HG02943 (cell line): ENCODE data around the gene GGT1.
"Not testable (repeated sequence)": the region's sequence is repeated elsewhere in the genome, so short reads cannot be mapped to it uniquely, and the experiment has no call there.

Source experiments
- ATAC-seq: cut with Tn5 transposase; IDR thresholded peaks from one replicate; pipeline ENCODE4 v1.9.1; 2021; ENCODE audit warnings: mild to moderate bottlenecking, low read depth, moderate library complexity; ENCODE audit not compliant: unreplicated experiment

The GGT1 gene

GRCh38 chr22:24602847-24603769 lies at the start of gene GGT1:
Gene GGT1 (plus strand): TSS chr22:24603193. CDS start chr22:24611082, 7,889 bp downstream.
- not testable (repeated sequence) for ATAC-seq

GRCh38 chr22:24553597-24554312 lies 49.2 kb upstream of the GGT1 start:
- no peak for ATAC-seq

GRCh38 chr22:24554313-24555164 lies 48.5 kb upstream of the GGT1 start, which contains the start of gene GUCD1:
Gene GUCD1 (minus strand): TSS chr22:24555138. CDS start chr22:24554991, 147 bp downstream.
- no peak for ATAC-seq

- peak; percentile 63 for ATAC-seq
These were observed 47.6 kb upstream of the GGT1 start, which contains the start of gene SNRPD3 for GRCh38 chr22:24555165-24556039. Gene SNRPD3 (plus strand): TSS chr22:24555999. CDS start chr22:24557675, 1,676 bp downstream.

- ATAC-seq, result no peak
These were observed 43.5 kb upstream of the GGT1 start for GRCh38 chr22:24559471-24559870.

- ATAC-seq, result no peak
These were observed 39.7 kb upstream of the GGT1 start for GRCh38 chr22:24563246-24563645.

GRCh38 chr22:24564376-24565058 lies 38.5 kb upstream of the GGT1 start:
- no peak for ATAC-seq

- ATAC-seq, result no peak
These were observed 37.9 kb upstream of the GGT1 start for GRCh38 chr22:24565077-24565476.

GRCh38 chr22:24566899-24567511 lies 36.0 kb upstream of the GGT1 start:
- ATAC-seq, result no peak

- no peak for ATAC-seq
These were observed 35.3 kb upstream of the GGT1 start for GRCh38 chr22:24567668-24568067.

GRCh38 chr22:24571266-24571665 lies 31.7 kb upstream of the GGT1 start:
- no peak for ATAC-seq

- ATAC-seq, result no peak
These were observed 26.2 kb upstream of the GGT1 start for GRCh38 chr22:24576778-24577177.

- no peak for ATAC-seq
These were observed 24.4 kb upstream of the GGT1 start for GRCh38 chr22:24578355-24579257.

GRCh38 chr22:24579258-24579601 lies 23.8 kb upstream of the GGT1 start:
- no peak for ATAC-seq

- ATAC-seq, result no peak
These were observed 22.7 kb upstream of the GGT1 start for GRCh38 chr22:24580276-24580675.

GRCh38 chr22:24582056-24582814 lies 20.8 kb upstream of the GGT1 start:
- no peak for ATAC-seq
